HCT116 (cell line): ENCODE data around the gene AGL. TPM values are rescaled to one million over a fixed set of nuclear protein-coding genes. Genes with fewer than 3 reads are reported as not detected.

ENCODE experiments used
- ATAC-seq: fragments of 200-7000 bp; cut with Tn5 transposase; 2 replicates; pipeline ENCODE4 v1.9.1; 2020; ENCODE audit warnings: mild to moderate bottlenecking, moderate library complexity
- BruUV-seq: library from RNA; stranded (reverse); fragments of 400-500 nt; replicated peaks from 2 replicates; lab custom pipeline; 2021; lab: Mats Ljungman, UMichigan
- CTCF ChIA-PET: fragments of 300-600 bp; sonication (Branson Sonifier 250); formaldehyde crosslinking; loops from one replicate; lab custom pipeline; 2021; ENCODE audit warnings: antibody characterized with exemption; lab: Charles Lee
- POLR2A ChIA-PET: fragments of 300-600, 350-600 bp; sonication (Branson Sonifier 250); formaldehyde crosslinking; loops from one replicate; lab custom pipeline; 2021; ENCODE audit warnings: antibody characterized with exemption; lab: Charles Lee
- RAD21 ChIA-PET, 2 experiments: fragments of 300-600 bp; sonication (Branson Sonifier 250); formaldehyde crosslinking; loops; one replicate each; lab custom pipeline; 2023; ENCODE audit warnings: low total read pairs in 2 of 2; ENCODE audit not compliant: uncharacterized antibody in 2 of 2, unreplicated experiment in 2 of 2, low non-redundant PET in 1 of 2; lab: Charles Lee
- DNase-seq: peaks from one replicate; pipeline ENCODE4 v3.0.0-alpha.2; 2010; ENCODE audit warnings: low read depth, low spot score
- H2AFZ ChIP-seq: fragments of 200-600 bp; shearing (Covaris generic), sonication (generic); 2 replicates; pipeline ENCODE4 v1.6.1; 2017; ENCODE audit warnings: low read depth, mixed run types, mixed read lengths, antibody characterized with exemption, low read length; ENCODE audit not compliant: poor library complexity, severe bottlenecking
- H3K27ac ChIP-seq: 2 replicates; pipeline ENCODE4 v1.5.1; 2012; ENCODE audit warnings: low read depth, low read length
- H3K27me3 ChIP-seq: fragments of 200-600 bp; sonication (generic); 2 replicates; pipeline ENCODE4 v1.6.1; 2016; ENCODE audit warnings: mixed run types, low read length, mixed read lengths; ENCODE audit not compliant: insufficient read depth
- H3K36me3 ChIP-seq, 2 experiments: fragments of 200-500 bp in 1 of 2; fragments of 200-600 bp in 1 of 2; sonication (Bioruptor generic) in 1 of 2; sonication (generic) in 1 of 2; 2 replicates each; pipeline versions ENCODE4 v1.5.1 to v1.6.1; 2014 to 2016; ENCODE audit warnings: low read length in 2 of 2, inconsistent platforms in 1 of 2, mixed read lengths in 1 of 2, mixed run types in 1 of 2; ENCODE audit not compliant: insufficient read depth in 2 of 2, control insufficient read depth in 1 of 2
- H3K4me1 ChIP-seq, 2 experiments: fragments of 200-600 bp in 1 of 2; sonication (generic) in 1 of 2; 2 replicates each; pipeline versions ENCODE4 v1.5.1 to v1.6.1; 2012 to 2017; ENCODE audit warnings: low read length in 2 of 2, inconsistent platforms in 1 of 2, mild to moderate bottlenecking in 1 of 2, mixed read lengths in 1 of 2, mixed run types in 1 of 2, moderate library complexity in 1 of 2; ENCODE audit not compliant: insufficient read depth in 2 of 2, control insufficient read depth in 1 of 2
- H3K4me2 ChIP-seq: fragments of 200-600 bp; sonication (generic); 2 replicates; pipeline ENCODE4 v1.6.1; 2017; ENCODE audit warnings: mixed run types, low read length, mixed read lengths
- H3K4me3 ChIP-seq, 2 experiments: fragments of 200-600 bp in 1 of 2; sonication (generic) in 1 of 2; replicated peaks in 1 of 2; 2 replicates each; pipeline ENCODE4 v1.5.1; 2011 to 2016; ENCODE audit warnings: low read length in 2 of 2, control low read depth in 1 of 2, low read depth in 1 of 2, mild to moderate bottlenecking in 1 of 2, mixed read lengths in 1 of 2, mixed run types in 1 of 2
- H3K79me2 ChIP-seq: fragments of 200-600 bp; sonication (generic); 2 replicates; pipeline ENCODE4 v1.6.1; 2017; ENCODE audit warnings: mild to moderate bottlenecking, mixed run types, low read length, moderate library complexity, mixed read lengths; ENCODE audit not compliant: insufficient read depth
- H3K9ac ChIP-seq: fragments of 200-600 bp; sonication (generic); 2 replicates; pipeline ENCODE4 v1.6.1; 2016; ENCODE audit warnings: low read length, mixed read lengths
- H3K9me2 ChIP-seq: fragments of 200-600 bp; sonication (generic), shearing (Covaris generic); 2 replicates; pipeline ENCODE4 v1.6.1; 2017; ENCODE audit warnings: mixed run types, mild to moderate bottlenecking, moderate library complexity; ENCODE audit not compliant: insufficient read depth
- H3K9me3 ChIP-seq, 2 experiments: fragments of 200-500 bp in 1 of 2; fragments of 200-600 bp in 1 of 2; sonication (Bioruptor generic) in 1 of 2; sonication (generic) in 1 of 2; 2 replicates each; pipeline ENCODE4 v1.6.1; 2014 to 2017; ENCODE audit warnings: low read length in 2 of 2, mixed read lengths in 2 of 2, inconsistent platforms in 1 of 2, low read depth in 1 of 2, mild to moderate bottlenecking in 1 of 2, mixed run types in 1 of 2, moderate library complexity in 1 of 2; ENCODE audit not compliant: control insufficient read depth in 1 of 2, insufficient read depth in 1 of 2
- H4K20me1 ChIP-seq: fragments of 200-600 bp; sonication (generic), shearing (Covaris generic); 2 replicates; pipeline ENCODE4 v1.6.1; 2017; ENCODE audit warnings: mixed run types, mild to moderate bottlenecking, moderate library complexity; ENCODE audit not compliant: insufficient read depth
- CEBPB ChIP-seq: IDR thresholded peaks from 2 replicates; pipeline ENCODE4 v1.6.1; 2012; ENCODE audit warnings: low read depth
- EGR1 ChIP-seq: IDR thresholded peaks from 2 replicates; pipeline ENCODE4 v1.6.1; 2012; ENCODE audit warnings: low read depth
- EZH2 ChIP-seq: fragments of 200-600 bp; sonication (generic); IDR thresholded peaks from 2 replicates; pipeline ENCODE4 v1.6.1; 2017; ENCODE audit warnings: antibody characterized with exemption, mixed run types
- FOSL1 ChIP-seq: IDR thresholded peaks from 2 replicates; pipeline ENCODE4 v1.6.1; 2012; ENCODE audit warnings: low read depth
- JUND ChIP-seq: IDR thresholded peaks from 2 replicates; pipeline ENCODE4 v1.6.1; 2012
- POLR2AphosphoS5 ChIP-seq: IDR thresholded peaks from 2 replicates; pipeline ENCODE4 v1.6.1; 2011; ENCODE audit warnings: mild to moderate bottlenecking, low read depth, low read length, moderate library complexity
- RAD21 ChIP-seq: IDR thresholded peaks from 2 replicates; pipeline ENCODE4 v1.6.1; 2012; ENCODE audit warnings: low read depth, mild to moderate bottlenecking
- SIN3A ChIP-seq: IDR thresholded peaks from 2 replicates; pipeline ENCODE4 v1.6.1; 2012; ENCODE audit warnings: low read depth
- SRF ChIP-seq: IDR thresholded peaks from 2 replicates; pipeline ENCODE4 v1.6.1; 2012; ENCODE audit warnings: low read depth
- TCF7L2 ChIP-seq: IDR thresholded peaks from 2 replicates; pipeline ENCODE4 v1.7.0; 2011; ENCODE audit warnings: borderline replicate concordance, inconsistent platforms; ENCODE audit not compliant: insufficient read depth, insufficient read length; ENCODE audit errors: extremely low read depth
- YY1 ChIP-seq: IDR thresholded peaks from 2 replicates; pipeline ENCODE4 v1.6.1; 2011; ENCODE audit warnings: low read length, low read depth, moderate library complexity, mild to moderate bottlenecking; ENCODE audit not compliant: insufficient replicate concordance; ENCODE audit errors: extremely low read depth
- ZFX ChIP-seq: fragments of 450-650 bp; IDR thresholded peaks from 2 replicates; pipeline ENCODE4 v1.6.1; 2017
- ZNF274 ChIP-seq: fragments of 200-500 bp; sonication (Bioruptor generic); IDR thresholded peaks from 2 replicates; pipeline ENCODE4 v1.6.1; 2014; ENCODE audit warnings: mild to moderate bottlenecking, low read depth, low read length, inconsistent platforms
- intact Hi-C: fragments of 100-400 bp; cut with micrococcal nuclease; formaldehyde crosslinking; loops from 2 replicates; pipeline ENCODE4 v1.10.0; 2022
- total RNA-seq: library from RNA; stranded (reverse); gene quantifications from one replicate; pipeline ENCODE4 v1.2.1, GENCODE V29; 2021; ENCODE audit not compliant: unreplicated experiment
- TF ChIP-seq, protein P1 (sequence below): IDR thresholded peaks from 2 replicates; pipeline ENCODE4 v1.6.1; 2011; ENCODE audit warnings: mild to moderate bottlenecking, low read length, moderate library complexity; ENCODE audit not compliant: insufficient replicate concordance; ENCODE audit errors: extremely low read depth
- TF ChIP-seq, protein P2 (sequence below): IDR thresholded peaks from 2 replicates; pipeline ENCODE4 v1.6.1; 2012
- TF ChIP-seq, protein P3 (sequence below), 3 experiments: fragments of 200-600 bp in 1 of 3; sonication (generic) in 1 of 3; IDR thresholded peaks in 2 of 3; conservative IDR thresholded peaks in 1 of 3; 2 replicates each; pipeline ENCODE4 v1.5.1; 2012 to 2017; ENCODE audit warnings: low read depth in 2 of 3, low read length in 2 of 3, antibody characterized with exemption in 1 of 3, borderline replicate concordance in 1 of 3, control low read depth in 1 of 3, mild to moderate bottlenecking in 1 of 3, mixed read lengths in 1 of 3, mixed run types in 1 of 3, moderate library complexity in 1 of 3; ENCODE audit not compliant: insufficient read depth in 1 of 3

The AGL gene
- total RNA-seq, 1 experiment from 2014 or later: 19.4 TPM

DNA sequence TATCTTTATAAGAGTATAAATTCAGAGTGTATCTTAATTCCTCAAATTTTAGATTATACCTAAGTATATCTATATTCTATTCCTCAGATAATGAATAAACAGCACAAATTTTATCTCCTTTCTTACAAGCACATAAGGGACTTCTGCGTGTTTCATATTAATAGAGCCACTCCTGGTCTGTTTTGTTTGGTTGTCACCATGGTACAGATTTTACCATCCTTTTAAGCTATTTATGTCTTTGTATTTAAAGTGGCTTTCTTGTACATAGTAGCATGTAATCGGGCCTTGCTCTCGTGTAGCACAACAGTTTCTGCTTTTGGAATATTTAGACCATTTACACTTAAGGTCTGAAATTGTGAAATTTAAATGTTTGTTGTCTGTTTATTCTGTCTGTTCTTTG lies 67.1 kb downstream of the AGL start (continued):
- TF ChIP-seq, protein P1, sequence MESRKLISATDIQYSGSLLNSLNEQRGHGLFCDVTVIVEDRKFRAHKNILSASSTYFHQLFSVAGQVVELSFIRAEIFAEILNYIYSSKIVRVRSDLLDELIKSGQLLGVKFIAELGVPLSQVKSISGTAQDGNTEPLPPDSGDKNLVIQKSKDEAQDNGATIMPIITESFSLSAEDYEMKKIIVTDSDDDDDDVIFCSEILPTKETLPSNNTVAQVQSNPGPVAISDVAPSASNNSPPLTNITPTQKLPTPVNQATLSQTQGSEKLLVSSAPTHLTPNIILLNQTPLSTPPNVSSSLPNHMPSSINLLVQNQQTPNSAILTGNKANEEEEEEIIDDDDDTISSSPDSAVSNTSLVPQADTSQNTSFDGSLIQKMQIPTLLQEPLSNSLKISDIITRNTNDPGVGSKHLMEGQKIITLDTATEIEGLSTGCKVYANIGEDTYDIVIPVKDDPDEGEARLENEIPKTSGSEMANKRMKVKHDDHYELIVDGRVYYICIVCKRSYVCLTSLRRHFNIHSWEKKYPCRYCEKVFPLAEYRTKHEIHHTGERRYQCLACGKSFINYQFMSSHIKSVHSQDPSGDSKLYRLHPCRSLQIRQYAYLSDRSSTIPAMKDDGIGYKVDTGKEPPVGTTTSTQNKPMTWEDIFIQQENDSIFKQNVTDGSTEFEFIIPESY: no peak
- no peak for TF ChIP-seq POLR2AphosphoS5
- no peak for TF ChIP-seq SRF
- TF ChIP-seq, protein P2, sequence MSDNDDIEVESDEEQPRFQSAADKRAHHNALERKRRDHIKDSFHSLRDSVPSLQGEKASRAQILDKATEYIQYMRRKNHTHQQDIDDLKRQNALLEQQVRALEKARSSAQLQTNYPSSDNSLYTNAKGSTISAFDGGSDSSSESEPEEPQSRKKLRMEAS: no peak
- no peak for TF ChIP-seq YY1
- no peak for TF ChIP-seq RAD21
- no peak for TF ChIP-seq EGR1
- TF ChIP-seq EZH2: no peak
- no peak for TF ChIP-seq CEBPB
- no peak for TF ChIP-seq ZNF274
- TF ChIP-seq TCF7L2: no peak
- TF ChIP-seq, all 23 proteins: peak for 0

DNA sequence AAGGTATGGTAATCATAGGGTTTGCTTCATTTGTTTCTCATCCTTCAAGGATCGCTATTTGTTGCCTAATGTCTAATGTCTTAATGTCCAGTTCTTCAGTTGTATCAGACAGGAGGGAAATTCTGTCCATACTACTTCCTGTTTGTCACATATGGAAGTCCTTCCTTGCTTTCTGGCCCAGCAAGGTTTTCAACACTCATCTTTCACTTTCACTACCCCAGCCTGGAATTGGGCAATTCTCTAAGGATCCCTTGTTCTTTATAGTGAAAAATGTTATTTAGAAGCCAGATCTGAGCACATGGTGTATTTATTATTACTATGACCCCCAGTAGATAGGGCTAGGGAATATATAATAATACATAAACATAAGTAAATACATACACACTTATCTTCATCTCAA lies 69.1 kb downstream of the AGL start:
- no peak overlapping the region for H3K4me2 ChIP-seq
- RAD21 ChIA-PET: no interaction called here
- intact Hi-C loops: no loop called here

More for the DNA sequence above, 69.1 kb downstream of the AGL start:
- Histone ChIP-seq H3K4me1 (no peaks in the 10 kb centered on the region), H3K9me2 (no peaks in the 10 kb centered on the region), H3K36me3 (no peaks in the 10 kb centered on the region), H3K27me3 (no peaks in the 10 kb centered on the region), H2AFZ (no peak overlapping the region), H4K20me1 (no peaks in the 10 kb centered on the region), H3K9me3 (no peaks in the 10 kb centered on the region), H3K27ac (no peak overlapping the region), H3K9ac (no peak overlapping the region), H3K4me3 (no peak overlapping the region), H3K79me2 (no peaks in the 10 kb centered on the region)
- DNase-seq: no peak
- no peak for ATAC-seq
- POLR2A ChIA-PET: no interaction called here
- no TSS peak for BruUV-seq
- CTCF ChIA-PET: no interaction called here
- no peak for TF ChIP-seq FOSL1
- TF ChIP-seq SIN3A: no peak
- TF ChIP-seq EGR1: no peak
- TF ChIP-seq TCF7L2: no peak
- TF ChIP-seq, protein P3, sequence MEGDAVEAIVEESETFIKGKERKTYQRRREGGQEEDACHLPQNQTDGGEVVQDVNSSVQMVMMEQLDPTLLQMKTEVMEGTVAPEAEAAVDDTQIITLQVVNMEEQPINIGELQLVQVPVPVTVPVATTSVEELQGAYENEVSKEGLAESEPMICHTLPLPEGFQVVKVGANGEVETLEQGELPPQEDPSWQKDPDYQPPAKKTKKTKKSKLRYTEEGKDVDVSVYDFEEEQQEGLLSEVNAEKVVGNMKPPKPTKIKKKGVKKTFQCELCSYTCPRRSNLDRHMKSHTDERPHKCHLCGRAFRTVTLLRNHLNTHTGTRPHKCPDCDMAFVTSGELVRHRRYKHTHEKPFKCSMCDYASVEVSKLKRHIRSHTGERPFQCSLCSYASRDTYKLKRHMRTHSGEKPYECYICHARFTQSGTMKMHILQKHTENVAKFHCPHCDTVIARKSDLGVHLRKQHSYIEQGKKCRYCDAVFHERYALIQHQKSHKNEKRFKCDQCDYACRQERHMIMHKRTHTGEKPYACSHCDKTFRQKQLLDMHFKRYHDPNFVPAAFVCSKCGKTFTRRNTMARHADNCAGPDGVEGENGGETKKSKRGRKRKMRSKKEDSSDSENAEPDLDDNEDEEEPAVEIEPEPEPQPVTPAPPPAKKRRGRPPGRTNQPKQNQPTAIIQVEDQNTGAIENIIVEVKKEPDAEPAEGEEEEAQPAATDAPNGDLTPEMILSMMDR (IDR thresholded peaks at IDR 0.05 in 2 of 3, conservative IDR thresholded peaks at IDR 0.05 in 1 of 3; ENCODE audit: borderline replicate concordance in 1 of 3, insufficient read depth in 1 of 3, low read depth in 2 of 3, low read length in 2 of 3): no peak
- no peak for TF ChIP-seq ZFX
- no peak for TF ChIP-seq CEBPB
- TF ChIP-seq SRF: no peak
- no peak for TF ChIP-seq JUND
- TF ChIP-seq YY1: no peak
